Measurements from ENCODE around the gene MEIS2.

- no peak for TF ChIP-seq PATZ1 (CRISPR knock-in tag; IDR thresholded peaks at IDR 0.05)
- TF ChIP-seq ZBTB42 (CRISPR knock-in tag; IDR thresholded peaks at IDR 0.05), result no peak
- no peak for TF ChIP-seq SAP130 (CRISPR knock-in tag; IDR thresholded peaks at IDR 0.05; ENCODE audit: low read depth)
- no peak for TF ChIP-seq ZNF572 (CRISPR knock-in tag; IDR thresholded peaks at IDR 0.05)
- no peak for TF ChIP-seq NFE2L2 (IDR thresholded peaks at IDR 0.05; ENCODE audit: low read length)
Observed at GRCh38 chr15:36943508-36944361, 156.6 kb downstream of the MEIS2 start.

Measured in HepG2 (cell line).